Activated naive CD4-positive, alpha-beta T cell treated with anti-CD3 and anti-CD28 coated beads, Interleukin-2, amount 50 U/mL, for 72 hours (primary cell): ENCODE results near the gene SEPHS1. TPM values are rescaled to one million over a fixed set of nuclear protein-coding genes. Genes with fewer than 3 reads are reported as not detected.

Experiments used
- ATAC-seq, 2 donors: fragments of 150-1000 bp; cut with Tn5 transposase; 2 replicates each; pipeline ENCODE4 v1.10.0; 2021; ENCODE audit warnings: mild to moderate bottlenecking in 2 of 2, moderate library complexity in 2 of 2
- DNase-seq, 2 donors: peaks; one replicate each; pipeline ENCODE4 v3.0.0; 2021 to 2022; ENCODE audit warnings: low spot score in 2 of 2
- H3K27ac Mint-ChIP-seq, 2 donors: one replicate each; pipeline ENCODE4 v1.8.0; 2022; ENCODE audit warnings: mild to moderate bottlenecking in 2 of 2, mixed read lengths in 2 of 2
- H3K36me3 Mint-ChIP-seq, 2 donors: one replicate each; pipeline ENCODE4 v1.8.0; 2022; ENCODE audit warnings: mixed read lengths in 2 of 2
- H3K9me3 Mint-ChIP-seq, 2 donors: one replicate each; pipeline ENCODE4 v1.8.0; 2022; ENCODE audit warnings: mixed read lengths in 2 of 2
- total RNA-seq, 2 donors: library from RNA; stranded (reverse); gene quantifications; one replicate each; pipeline ENCODE4 v1.2.3, GENCODE V29; 2022

The SEPHS1 gene
- total RNA-seq, 2 donors from 2014 or later: 60.3 to 67.9 TPM

- ATAC-seq: no peak
- Mint-ChIP-seq H3K36me3 (no peaks in the 10 kb centered on the region), H3K27ac (no peak overlapping the region), H3K9me3 (no peaks in the 10 kb centered on the region)
- no peak for DNase-seq
These were observed 24.4 kb upstream of the SEPHS1 start for GRCh38 chr10:13372524-13372923.

GRCh38 chr10:13371897-13372470, 23.9 kb upstream of the SEPHS1 start:
- DNase-seq (peak; percentile 59 to 78), ATAC-seq (peak; percentile 92 to 94)
- Mint-ChIP-seq H3K27ac (no peak overlapping the region), H3K36me3 (no peaks in the 10 kb centered on the region), H3K9me3 (no peaks in the 10 kb centered on the region)

GRCh38 chr10:13366891-13367290, 18.8 kb upstream of the SEPHS1 start:
- Mint-ChIP-seq H3K9me3 (no peaks in the 10 kb centered on the region), H3K27ac (no peak overlapping the region), H3K36me3 (no peaks in the 10 kb centered on the region)
- ATAC-seq (no peak), DNase-seq (no peak)

- no peak for DNase-seq
- Mint-ChIP-seq H3K36me3 (no peaks in the 10 kb centered on the region), H3K27ac (no peak overlapping the region), H3K9me3 (no peaks in the 10 kb centered on the region)
- no peak for ATAC-seq
These were observed 17.7 kb upstream of the SEPHS1 start for GRCh38 chr10:13365831-13366230.

- DNase-seq: no peak
- H3K9me3 Mint-ChIP-seq: no peaks in the 10 kb centered on the region
- H3K27ac Mint-ChIP-seq: no peak overlapping the region
- ATAC-seq: no peak
- no peaks in the 10 kb centered on the region for H3K36me3 Mint-ChIP-seq
These were observed 17.1 kb upstream of the SEPHS1 start for GRCh38 chr10:13365243-13365642.

GRCh38 chr10:13360587-13360986, 12.5 kb upstream of the SEPHS1 start:
- DNase-seq: no peak
- Mint-ChIP-seq H3K9me3 (no peaks in the 10 kb centered on the region), H3K27ac (no peak overlapping the region), H3K36me3 (no peaks in the 10 kb centered on the region)
- ATAC-seq: no peak

- H3K9me3 Mint-ChIP-seq: no peaks in the 10 kb centered on the region
- H3K36me3 Mint-ChIP-seq: no peaks in the 10 kb centered on the region
- no peak overlapping the region for H3K27ac Mint-ChIP-seq
- DNase-seq: no peak
- no peak for ATAC-seq
These were observed 8.3 kb upstream of the SEPHS1 start for GRCh38 chr10:13356392-13356791.

GRCh38 chr10:13354783-13355182, 6.7 kb upstream of the SEPHS1 start:
- ATAC-seq (no peak), DNase-seq (no peak)
- H3K27ac Mint-ChIP-seq: no peak overlapping the region
- H3K9me3 Mint-ChIP-seq: no peaks in the 10 kb centered on the region
- H3K36me3 Mint-ChIP-seq: no peaks in the 10 kb centered on the region

GRCh38 chr10:13352519-13352918, 4.4 kb upstream of the SEPHS1 start:
- ATAC-seq (no peak), DNase-seq (no peak)

GRCh38 chr10:13351340-13351915, 3.3 kb upstream of the SEPHS1 start:
- ATAC-seq (peak in 1 of 2 donors; percentile 38), DNase-seq (peak in 1 of 2 donors; percentile 58)
- Mint-ChIP-seq H3K9me3 (no peaks in the 10 kb centered on the region), H3K27ac (peak overlapping the region in 1 of 2 donors; percentile 90), H3K36me3 (peaks cover 4 to 6% of the 10 kb centered on the region in 2 donors)

More at GRCh38 chr10:13352519-13352918, 4.4 kb upstream of the SEPHS1 start:
- Mint-ChIP-seq H3K9me3 (no peaks in the 10 kb centered on the region), H3K27ac (peak overlapping the region in 1 of 2 donors; percentile 37), H3K36me3 (peaks cover 0 to 6% of the 10 kb centered on the region in 2 donors)

- Mint-ChIP-seq H3K27ac (peak overlapping the region; percentile 85 to 90), H3K36me3 (peaks cover 6 to 18% of the 10 kb centered on the region in 2 donors), H3K9me3 (no peaks in the 10 kb centered on the region)
- peak; percentile 22 to 57 for DNase-seq
- peak in 1 of 2 donors; percentile 42 for ATAC-seq
These were observed 1.6 kb upstream of the SEPHS1 start for GRCh38 chr10:13349463-13350274.

- DNase-seq: peak; percentile 66 to 67
- Mint-ChIP-seq H3K9me3 (no peaks in the 10 kb centered on the region), H3K27ac (no peak overlapping the region), H3K36me3 (peaks cover 6 to 31% of the 10 kb centered on the region in 2 donors)
- peak; percentile 46 to 73 for ATAC-seq
These were observed 465 bp downstream of the SEPHS1 start for GRCh38 chr10:13347500-13348156.

- no peak for DNase-seq
- ATAC-seq: peak; percentile 7 to 17
- peak overlapping the region; percentile 80 to 96 for H3K27ac Mint-ChIP-seq
- peaks cover 6 to 31% of the 10 kb centered on the region in 2 donors for H3K36me3 Mint-ChIP-seq
- no peaks in the 10 kb centered on the region for H3K9me3 Mint-ChIP-seq
These were observed 1.0 kb downstream of the SEPHS1 start for GRCh38 chr10:13347043-13347499.

GRCh38 chr10:13346283-13347042, 1.6 kb downstream of the SEPHS1 start:
- Mint-ChIP-seq H3K27ac (peak overlapping the region; percentile 80 to 96), H3K36me3 (peaks cover 6 to 31% of the 10 kb centered on the region in 2 donors), H3K9me3 (no peaks in the 10 kb centered on the region)
- ATAC-seq (no peak), DNase-seq (no peak)

- peak overlapping the region in 1 of 2 donors; percentile 25 for H3K27ac Mint-ChIP-seq
- DNase-seq (no peak), ATAC-seq (peak; percentile 73 to 86)
- peaks cover 0 to 46% of the 10 kb centered on the region in 2 donors for H3K36me3 Mint-ChIP-seq
- no peaks in the 10 kb centered on the region for H3K9me3 Mint-ChIP-seq
These were observed 7.3 kb downstream of the SEPHS1 start for GRCh38 chr10:13340626-13341376.
